Measurements from ENCODE around the gene EML5. TPM values are rescaled to one million over a fixed set of nuclear protein-coding genes. Genes with fewer than 3 reads are reported as not detected.

The EML5 gene
- total RNA-seq: 1 to 10 TPM in 2 of 4 donors, under 1 TPM in 2; 0.42 to 3.3 (median 1.2) TPM

DNA sequence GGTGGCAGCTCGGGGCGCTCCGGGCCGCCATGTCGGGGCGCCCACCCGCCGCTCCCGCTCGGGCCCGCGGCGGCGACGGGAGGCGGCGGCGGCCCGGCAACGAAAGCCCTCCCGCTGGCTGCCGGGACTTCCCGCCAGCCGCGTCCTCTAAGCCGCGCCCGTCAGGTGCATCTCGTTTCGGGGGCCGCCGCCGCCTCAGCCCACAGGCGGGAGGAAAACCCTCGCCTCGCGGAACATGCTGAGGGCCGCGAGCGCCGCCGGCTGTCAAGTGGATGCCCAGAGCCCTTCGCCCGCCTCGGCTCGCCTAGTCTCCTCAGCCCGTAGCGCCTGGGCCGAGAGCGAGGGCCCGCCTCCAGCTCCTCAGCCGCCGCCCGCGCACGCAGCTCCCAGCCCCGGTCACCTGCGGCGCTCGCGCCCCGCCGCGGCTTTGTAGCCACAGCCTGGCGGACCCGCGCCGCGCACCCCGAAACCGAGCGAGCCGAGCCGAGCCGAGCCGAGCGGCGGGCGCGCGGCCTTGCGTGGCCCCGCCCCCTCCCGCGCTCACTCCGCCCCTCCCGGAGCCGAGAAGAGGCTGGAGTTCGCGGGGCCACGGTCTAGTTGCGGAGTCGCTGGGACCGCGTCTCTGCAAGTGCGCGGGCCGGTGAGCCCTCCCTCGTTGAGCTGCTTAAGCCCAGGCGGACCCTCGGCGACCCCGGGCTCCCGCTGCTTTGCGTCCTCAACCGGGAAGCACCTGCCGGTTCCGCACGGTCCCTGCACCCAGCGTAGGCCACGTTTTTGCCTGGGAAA, at the start of gene EML5:
TSS of gene EML5 (minus strand) at position 481 of the 786 bp plus-strand sequence. CDS start at position 31, 450 bp downstream.
- Histone ChIP-seq H3K4me1 (peaks cover 15% of the 10 kb centered on the region), H3K27ac (peak within 1 kb of the TSS; percentile 39), H3K36me3 (no peaks in the 10 kb centered on the region), H3K27me3 (peaks cover 7% of the 10 kb centered on the region), H3K9me3 (no peaks in the 10 kb centered on the region), H3K4me3 (peak within 1 kb of the TSS; percentile 73)
- peak; percentile 85 to 88 for DNase-seq (ENCODE audit: low spot score in 2 of 2)
- WGBS: 1% methylated on average over 22 of the region's 111 CpGs
- TF ChIP-seq POLR2A (IDR thresholded peaks at IDR 0.05) (no peak), CTCF (IDR thresholded peaks at IDR 0.05) (peak in 1 of 2 donors; percentile 44), EP300 (IDR thresholded peaks at IDR 0.05) (no peak), POLR2AphosphoS5 (IDR thresholded peaks at IDR 0.05) (no peak)

DNA sequence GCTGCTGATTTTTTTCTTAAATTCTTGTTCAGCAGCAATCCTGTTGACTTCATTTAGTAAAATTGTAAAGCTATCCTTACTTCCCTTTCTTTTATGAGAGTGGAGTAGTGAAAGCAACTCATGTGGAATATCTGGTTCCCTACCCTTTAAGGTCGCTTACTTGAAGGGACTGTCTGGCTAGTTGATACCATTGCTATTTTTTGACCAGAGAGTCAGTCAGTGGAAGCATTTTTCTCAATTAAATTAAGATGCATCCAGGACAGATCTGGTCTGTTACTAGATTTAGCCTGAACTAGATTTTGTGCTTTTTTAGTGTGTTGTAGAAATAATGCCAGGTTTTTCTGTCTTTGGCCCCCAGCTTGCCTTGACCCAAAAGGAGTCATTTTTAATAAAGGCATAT, 49.7 kb upstream of the EML5 start:
- WGBS: 81% methylated on average over 1 of the region's 1 CpG
- no peaks in the 10 kb centered on the region for H3K27me3 ChIP-seq
- no peaks in the 10 kb centered on the region for H3K4me1 ChIP-seq
- no peak overlapping the region for H3K4me3 ChIP-seq
- no peaks in the 10 kb centered on the region for H3K9me3 ChIP-seq
- no peak for TF ChIP-seq POLR2AphosphoS5 (IDR thresholded peaks at IDR 0.05)
- no peak for TF ChIP-seq POLR2A (IDR thresholded peaks at IDR 0.05)
- no peak for TF ChIP-seq EP300 (IDR thresholded peaks at IDR 0.05)
- TF ChIP-seq CTCF (IDR thresholded peaks at IDR 0.05): no peak
- no peak for DNase-seq (ENCODE audit: low spot score in 2 of 2)
- no peak overlapping the region for H3K27ac ChIP-seq
- H3K36me3 ChIP-seq: peaks cover 8% of the 10 kb centered on the region

- Histone ChIP-seq H3K4me1 (no peaks in the 10 kb centered on the region), H3K27me3 (no peaks in the 10 kb centered on the region)
Measured at GRCh38 chr14:88841741-88842140, 49.0 kb upstream of the EML5 start.

GRCh38 chr14:88840926-88841325, 48.2 kb upstream of the EML5 start:
- 96% methylated on average over 5 of the region's 5 CpGs for WGBS
- Histone ChIP-seq H3K36me3 (peaks cover 5% of the 10 kb centered on the region), H3K27ac (no peak overlapping the region), H3K27me3 (no peaks in the 10 kb centered on the region), H3K9me3 (no peaks in the 10 kb centered on the region), H3K4me3 (no peak overlapping the region), H3K4me1 (no peaks in the 10 kb centered on the region)
- TF ChIP-seq POLR2AphosphoS5 (IDR thresholded peaks at IDR 0.05): no peak
- TF ChIP-seq CTCF (IDR thresholded peaks at IDR 0.05): no peak
- no peak for TF ChIP-seq POLR2A (IDR thresholded peaks at IDR 0.05)
- TF ChIP-seq EP300 (IDR thresholded peaks at IDR 0.05): no peak
- no peak for DNase-seq (ENCODE audit: low spot score in 2 of 2)

More at GRCh38 chr14:88841741-88842140, 49.0 kb upstream of the EML5 start:
- TF ChIP-seq POLR2A (IDR thresholded peaks at IDR 0.05) (no peak), CTCF (IDR thresholded peaks at IDR 0.05) (no peak), POLR2AphosphoS5 (IDR thresholded peaks at IDR 0.05) (no peak), EP300 (IDR thresholded peaks at IDR 0.05) (no peak)
- no peak for DNase-seq (ENCODE audit: low spot score in 2 of 2)
- no peak overlapping the region for H3K27ac ChIP-seq
- H3K9me3 ChIP-seq: no peaks in the 10 kb centered on the region
- H3K4me3 ChIP-seq: no peak overlapping the region
- peaks cover 8% of the 10 kb centered on the region for H3K36me3 ChIP-seq
- WGBS: 87% methylated on average over 1 of the region's 1 CpG

- Histone ChIP-seq H3K4me3 (no peak overlapping the region), H3K36me3 (peaks cover 5% of the 10 kb centered on the region), H3K27ac (no peak overlapping the region), H3K4me1 (peaks cover 12% of the 10 kb centered on the region), H3K9me3 (no peaks in the 10 kb centered on the region), H3K27me3 (no peaks in the 10 kb centered on the region)
- 88% methylated on average over 3 of the region's 3 CpGs for WGBS
- TF ChIP-seq POLR2A (IDR thresholded peaks at IDR 0.05): no peak
- TF ChIP-seq CTCF (IDR thresholded peaks at IDR 0.05): no peak
- TF ChIP-seq POLR2AphosphoS5 (IDR thresholded peaks at IDR 0.05): no peak
- TF ChIP-seq EP300 (IDR thresholded peaks at IDR 0.05): no peak
- DNase-seq (ENCODE audit: low spot score in 2 of 2): no peak
Measured at GRCh38 chr14:88838015-88838414, 45.3 kb upstream of the EML5 start.
